GM12801 (cell line): Measurements from ENCODE around the gene COL5A1.

Experiments used
- TF ChIP-seq, protein P1 (sequence below): IDR thresholded peaks from one replicate; pipeline ENCODE4 v1.5.1; 2011; ENCODE audit warnings: control low read depth; ENCODE audit not compliant: insufficient read length; ENCODE audit errors: extremely low read depth

The COL5A1 gene

GRCh38 chr9:134778156-134778555 lies 136.6 kb downstream of the COL5A1 start:
- TF ChIP-seq, protein P1, sequence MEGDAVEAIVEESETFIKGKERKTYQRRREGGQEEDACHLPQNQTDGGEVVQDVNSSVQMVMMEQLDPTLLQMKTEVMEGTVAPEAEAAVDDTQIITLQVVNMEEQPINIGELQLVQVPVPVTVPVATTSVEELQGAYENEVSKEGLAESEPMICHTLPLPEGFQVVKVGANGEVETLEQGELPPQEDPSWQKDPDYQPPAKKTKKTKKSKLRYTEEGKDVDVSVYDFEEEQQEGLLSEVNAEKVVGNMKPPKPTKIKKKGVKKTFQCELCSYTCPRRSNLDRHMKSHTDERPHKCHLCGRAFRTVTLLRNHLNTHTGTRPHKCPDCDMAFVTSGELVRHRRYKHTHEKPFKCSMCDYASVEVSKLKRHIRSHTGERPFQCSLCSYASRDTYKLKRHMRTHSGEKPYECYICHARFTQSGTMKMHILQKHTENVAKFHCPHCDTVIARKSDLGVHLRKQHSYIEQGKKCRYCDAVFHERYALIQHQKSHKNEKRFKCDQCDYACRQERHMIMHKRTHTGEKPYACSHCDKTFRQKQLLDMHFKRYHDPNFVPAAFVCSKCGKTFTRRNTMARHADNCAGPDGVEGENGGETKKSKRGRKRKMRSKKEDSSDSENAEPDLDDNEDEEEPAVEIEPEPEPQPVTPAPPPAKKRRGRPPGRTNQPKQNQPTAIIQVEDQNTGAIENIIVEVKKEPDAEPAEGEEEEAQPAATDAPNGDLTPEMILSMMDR, result no peak

- TF ChIP-seq, protein P1, result no peak
Measured at GRCh38 chr9:134778841-134779411, 137.3 kb downstream of the COL5A1 start.

- TF ChIP-seq, protein P1, result no peak
Measured at GRCh38 chr9:134779640-134780039, 138.0 kb downstream of the COL5A1 start.

GRCh38 chr9:134781591-134782302 lies 140.1 kb downstream of the COL5A1 start:
- TF ChIP-seq, protein P1, result no peak

GRCh38 chr9:134782921-134783698 lies 141.5 kb downstream of the COL5A1 start:
- TF ChIP-seq, protein P1, result no peak

GRCh38 chr9:134783699-134784039 lies 142.1 kb downstream of the COL5A1 start:
- TF ChIP-seq, protein P1, result no peak

GRCh38 chr9:134784577-134785305 lies 143.1 kb downstream of the COL5A1 start:
- TF ChIP-seq, protein P1, result no peak
